Lower leg skin (tissue), 3 donors: Measurements from ENCODE around the gene GNAS-AS1.

Experiments
- POLR2A ChIP-seq, 2 donors: fragments of 450-650 bp; IDR thresholded peaks; one replicate each; pipeline ENCODE4 v1.6.1; 2016 to 2017; ENCODE audit warnings: antibody characterized with exemption in 2 of 2, mild to moderate bottlenecking in 1 of 2, moderate library complexity in 1 of 2
- TF ChIP-seq, protein P1 (sequence below), 3 donors: fragments of 450-650 bp; IDR thresholded peaks; one replicate each; pipeline ENCODE4 v1.5.1; 2016; ENCODE audit warnings: antibody characterized with exemption in 3 of 3, mild to moderate bottlenecking in 3 of 3, moderate library complexity in 2 of 3

DNA sequence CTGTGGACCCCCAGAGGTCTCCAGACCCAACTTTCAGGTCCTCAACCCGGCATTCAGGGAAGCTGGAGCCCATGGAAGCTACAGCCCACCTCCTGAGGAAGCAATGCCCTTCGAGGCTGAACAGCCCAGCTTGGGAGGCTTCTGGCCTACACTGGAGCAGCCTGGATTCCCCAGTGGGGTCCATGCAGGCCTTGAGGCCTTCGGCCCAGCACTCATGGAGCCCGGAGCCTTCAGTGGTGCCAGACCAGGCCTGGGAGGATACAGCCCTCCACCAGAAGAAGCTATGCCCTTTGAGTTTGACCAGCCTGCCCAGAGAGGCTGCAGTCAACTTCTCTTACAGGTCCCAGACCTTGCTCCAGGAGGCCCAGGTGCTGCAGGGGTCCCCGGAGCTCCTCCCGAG, 2.8 kb upstream of the GNAS-AS1 start:
- TF ChIP-seq, protein P1, sequence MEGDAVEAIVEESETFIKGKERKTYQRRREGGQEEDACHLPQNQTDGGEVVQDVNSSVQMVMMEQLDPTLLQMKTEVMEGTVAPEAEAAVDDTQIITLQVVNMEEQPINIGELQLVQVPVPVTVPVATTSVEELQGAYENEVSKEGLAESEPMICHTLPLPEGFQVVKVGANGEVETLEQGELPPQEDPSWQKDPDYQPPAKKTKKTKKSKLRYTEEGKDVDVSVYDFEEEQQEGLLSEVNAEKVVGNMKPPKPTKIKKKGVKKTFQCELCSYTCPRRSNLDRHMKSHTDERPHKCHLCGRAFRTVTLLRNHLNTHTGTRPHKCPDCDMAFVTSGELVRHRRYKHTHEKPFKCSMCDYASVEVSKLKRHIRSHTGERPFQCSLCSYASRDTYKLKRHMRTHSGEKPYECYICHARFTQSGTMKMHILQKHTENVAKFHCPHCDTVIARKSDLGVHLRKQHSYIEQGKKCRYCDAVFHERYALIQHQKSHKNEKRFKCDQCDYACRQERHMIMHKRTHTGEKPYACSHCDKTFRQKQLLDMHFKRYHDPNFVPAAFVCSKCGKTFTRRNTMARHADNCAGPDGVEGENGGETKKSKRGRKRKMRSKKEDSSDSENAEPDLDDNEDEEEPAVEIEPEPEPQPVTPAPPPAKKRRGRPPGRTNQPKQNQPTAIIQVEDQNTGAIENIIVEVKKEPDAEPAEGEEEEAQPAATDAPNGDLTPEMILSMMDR (IDR thresholded peaks at IDR 0.05), result no peak
- no peak for TF ChIP-seq POLR2A (IDR thresholded peaks at IDR 0.05)
